PFSK-1 (cell line): ENCODE data around the gene DALRD3.

Source experiments
- POLR2AphosphoS5 ChIP-seq: IDR thresholded peaks from 2 replicates; pipeline ENCODE4 v1.6.1; 2012; ENCODE audit warnings: low read depth, mild to moderate bottlenecking, control low read depth, low read length, moderate library complexity
- SIN3A ChIP-seq: IDR thresholded peaks from 2 replicates; pipeline ENCODE4 v1.6.1; 2012; ENCODE audit warnings: mild to moderate bottlenecking, low read length, moderate library complexity, borderline replicate concordance; ENCODE audit not compliant: insufficient read depth
- TAF1 ChIP-seq: IDR thresholded peaks from 2 replicates; pipeline ENCODE4 v1.6.1; 2012; ENCODE audit warnings: low read length, control low read depth, borderline replicate concordance; ENCODE audit not compliant: insufficient read depth

- TF ChIP-seq SIN3A (no peak), TAF1 (no peak), POLR2AphosphoS5 (no peak)
Measured at GRCh38 chr3:49022688-49023171, 4.3 kb upstream of the DALRD3 start.
